ENCODE data around the gene RAP1GDS1.
"Not testable (repeated sequence)": the region's sequence is repeated elsewhere in the genome, so short reads cannot be mapped to it uniquely, and the experiment has no call there.

Gene RAP1GDS1

GRCh38 chr4:98363431-98363830 is 102.2 kb downstream of the RAP1GDS1 start:
- Histone ChIP-seq H3K4me3 (ENCODE audit: low read depth, low read length) (no peak overlapping the region), H3K27me3 (ENCODE audit: insufficient read depth, low read depth, severe bottlenecking) (no peaks in the 10 kb centered on the region), H3K27ac (no peak overlapping the region), H3K36me3 (peaks cover 7% of the 10 kb centered on the region; the same call in 1 of the 2 replicates), H3K9me3 (ENCODE audit: severe bottlenecking) (peaks cover 3% of the 10 kb centered on the region)
- no peak for TF ChIP-seq CTCF (IDR thresholded peaks at IDR 0.05; ENCODE audit: low read depth, low read length)
- no peak for DNase-seq

- H3K36me3 ChIP-seq; H3K27ac ChIP-seq; DNase-seq; H3K27me3 ChIP-seq (ENCODE audit: insufficient read depth, low read depth, severe bottlenecking); H3K9me3 ChIP-seq (ENCODE audit: severe bottlenecking); H3K4me3 ChIP-seq (ENCODE audit: low read depth, low read length): not testable (repeated sequence)
Measured at GRCh38 chr4:98366275-98366674, 105.1 kb downstream of the RAP1GDS1 start.

GRCh38 chr4:98368000-98368399 is 106.8 kb downstream of the RAP1GDS1 start:
- not testable (repeated sequence) for H3K9me3 ChIP-seq (ENCODE audit: severe bottlenecking); H3K27ac ChIP-seq; DNase-seq; H3K27me3 ChIP-seq (ENCODE audit: insufficient read depth, low read depth, severe bottlenecking); H3K36me3 ChIP-seq; H3K4me3 ChIP-seq (ENCODE audit: low read depth, low read length)

- DNase-seq: no peak
- H3K4me3 ChIP-seq (ENCODE audit: low read depth, low read length): no peak overlapping the region
- no peaks in the 10 kb centered on the region for H3K27me3 ChIP-seq (ENCODE audit: insufficient read depth, low read depth, severe bottlenecking)
- H3K27ac ChIP-seq: no peak overlapping the region
- peaks cover 7% of the 10 kb centered on the region for H3K9me3 ChIP-seq (ENCODE audit: severe bottlenecking)
- H3K36me3 ChIP-seq: peaks cover 7% of the 10 kb centered on the region
- no peak for TF ChIP-seq CTCF (IDR thresholded peaks at IDR 0.05; ENCODE audit: low read depth, low read length)
Measured at GRCh38 chr4:98369322-98369721, 108.1 kb downstream of the RAP1GDS1 start.

GRCh38 chr4:98374643-98375042 is 113.5 kb downstream of the RAP1GDS1 start:
- H3K36me3 ChIP-seq: no peaks in the 10 kb centered on the region
- no peaks in the 10 kb centered on the region for H3K27me3 ChIP-seq (ENCODE audit: insufficient read depth, low read depth, severe bottlenecking)
- no peak for TF ChIP-seq CTCF (IDR thresholded peaks at IDR 0.05; ENCODE audit: low read depth, low read length)
- no peak overlapping the region for H3K27ac ChIP-seq
- no peak for DNase-seq
- no peak overlapping the region for H3K4me3 ChIP-seq (ENCODE audit: low read depth, low read length)
- no peaks in the 10 kb centered on the region for H3K9me3 ChIP-seq (ENCODE audit: severe bottlenecking)

- H3K36me3 ChIP-seq: no peaks in the 10 kb centered on the region
- TF ChIP-seq CTCF (IDR thresholded peaks at IDR 0.05; ENCODE audit: low read depth, low read length): no peak
- H3K27ac ChIP-seq: no peak overlapping the region
- H3K9me3 ChIP-seq (ENCODE audit: severe bottlenecking): no peaks in the 10 kb centered on the region
- no peaks in the 10 kb centered on the region for H3K27me3 ChIP-seq (ENCODE audit: insufficient read depth, low read depth, severe bottlenecking)
- H3K4me3 ChIP-seq (ENCODE audit: low read depth, low read length): no peak overlapping the region
- DNase-seq: no peak
Measured at GRCh38 chr4:98377559-98377958, 116.4 kb downstream of the RAP1GDS1 start.

GRCh38 chr4:98381306-98381705 is 120.1 kb downstream of the RAP1GDS1 start:
- no peak for DNase-seq
- H3K4me3 ChIP-seq (ENCODE audit: low read depth, low read length): no peak overlapping the region
- H3K9me3 ChIP-seq (ENCODE audit: severe bottlenecking): no peaks in the 10 kb centered on the region
- no peaks in the 10 kb centered on the region for H3K27me3 ChIP-seq (ENCODE audit: insufficient read depth, low read depth, severe bottlenecking)
- H3K36me3 ChIP-seq: no peaks in the 10 kb centered on the region
- TF ChIP-seq CTCF (IDR thresholded peaks at IDR 0.05; ENCODE audit: low read depth, low read length): no peak
- no peak overlapping the region for H3K27ac ChIP-seq
